Pancreas (tissue), 10 donors: Measurements from ENCODE around the gene KCNJ5. TPM values are rescaled to one million over a fixed set of nuclear protein-coding genes. Genes with fewer than 3 reads are reported as not detected.

Source experiments
- ATAC-seq, 4 donors: fragments of 200-7000 bp; cut with Tn5 transposase; one replicate each; pipeline versions ENCODE4 v1.8.0 to v1.9.1; 2020; ENCODE audit warnings: mild to moderate bottlenecking in 4 of 4, moderate library complexity in 4 of 4
- DNase-seq, 6 donors: peaks; one replicate each; pipeline ENCODE4 v3.0.0-alpha.2; 2020
- FAIRE-seq: peaks from 2 replicates; lab custom pipeline; 2012; peaks lifted over from hg19 to GRCh38; lab: Jason Lieb, UNC
- H3K27ac ChIP-seq, 4 donors: fragments of 200-600 bp; sonication (generic); 1 replicate in 3 of 4; 2 replicates in 1 of 4; pipeline versions ENCODE4 v1.5.0 to v1.8.0; 2020
- H3K27me3 ChIP-seq, 4 donors: fragments of 200-600 bp; one replicate each; pipeline ENCODE4 v1.8.0; 2021
- H3K36me3 ChIP-seq, 3 donors: fragments of 200-600 bp; sonication (generic) in 1 of 3; one replicate each; pipeline versions ENCODE4 v1.5.0 to v1.8.0; 2020 to 2021
- H3K4me1 ChIP-seq, 3 donors: fragments of 200-600 bp; one replicate each; pipeline ENCODE4 v1.8.0; 2021
- H3K4me3 ChIP-seq, 4 donors: fragments of 200-600 bp; sonication (generic) in 2 of 4; one replicate each; pipeline versions ENCODE4 v1.5.0 to v1.8.0; 2020 to 2021
- H3K9me3 ChIP-seq, 4 donors: fragments of 200-600 bp; one replicate each; pipeline ENCODE4 v1.8.0; 2021
- CTCF ChIP-seq, 4 donors: fragments of 200-600 bp; sonication (generic) in 3 of 4; IDR thresholded peaks; one replicate each; pipeline versions ENCODE4 v1.5.0 to v1.8.0; 2021; ENCODE audit warnings: antibody characterized with exemption in 4 of 4
- WGBS, 2 donors: extraction: QIAGEN DNeasy Blood & Tissue Kit; methylation state at CpG; one replicate each; pipeline ENCODE4 v1.1.7; 2013; 5-methylcytosine and 5-hydroxymethylcytosine counted together
- intact Hi-C, 3 donors: fragments of 100-400 bp; cut with DNase I; formaldehyde crosslinking; loops; one replicate each; pipeline versions ENCODE4 v1.11.1 to v1.14.2; 2022
- polyA plus RNA-seq, 2 donors: library from polyadenylated mRNA; stranded (reverse); fragments of 200-250 nt; gene quantifications; one replicate each; pipeline ENCODE4 v1.2.3, GENCODE V29; 2013
- total RNA-seq, 6 donors: library from RNA; stranded (reverse); fragmentation: NEBNext Ultra II Directional in 4 of 6; extraction: Animal tissue kit (Norgen Biotek cat#: 25700) in 4 of 6; gene quantifications; one replicate each; pipeline versions ENCODE4 v1.2.1 to v1.2.4, GENCODE V29; 2021 to 2023
- donor health status: healthy with polysubstance abuse.
- donor health status: DM: no; HTN: no; CAD: no; lungs with moderate emphysema.
- donor health status: DM: no; HTN: no; CAD: no.
- donor health status: control.
- donor health status: control.
- donor health status: Bipolar disorder and iron deficiency.
- donor health status: DM: yes; HTN: yes; CAD: no.
- donor health status: DM: no; HTN: no; CAD: no.
- donor health status: DM: no; HTN: no; CAD: no.
- donor health status: DM: yes; HTN: yes; CAD: no.

Gene KCNJ5
- total and polyA plus RNA-seq, 8 donors, result 1.1 to 17.6 (median 9.5) TPM

GRCh38 chr11:128894685-128895084, 3.5 kb downstream of the KCNJ5 start:
- Histone ChIP-seq H3K4me3 (peak overlapping the region in 1 of 4 donors; percentile 70), H3K27me3 (no peaks in the 10 kb centered on the region), H3K36me3 (no peaks in the 10 kb centered on the region), H3K9me3 (no peaks in the 10 kb centered on the region), H3K27ac (peak overlapping the region; percentile 13 to 83 (median 73)), H3K4me1 (peaks cover 44 to 62% (median 47%) of the 10 kb centered on the region in 3 donors)
- FAIRE-seq (no peak), ATAC-seq (peak; percentile 66 to 82 (median 71)), DNase-seq (peak; percentile 83 to 95 (median 93))
- 6 to 12% methylated on average over 6 of the region's 6 CpGs for WGBS, 2 donors
- no peak for TF ChIP-seq CTCF (IDR thresholded peaks at IDR 0.05)
- intact Hi-C loops, result no loop called here

- no peak for TF ChIP-seq CTCF (IDR thresholded peaks at IDR 0.05)
- no peaks in the 10 kb centered on the region for H3K36me3 ChIP-seq
- ATAC-seq (peak in 2 of 4 donors; percentile 3 to 11), DNase-seq (peak in 3 of 6 donors; percentile 37 to 73 (median 49)), FAIRE-seq (no peak)
- peaks cover 47 to 64% (median 48%) of the 10 kb centered on the region in 3 donors for H3K4me1 ChIP-seq
- H3K27ac ChIP-seq, result peak overlapping the region; percentile 13 to 83 (median 49)
- no peaks in the 10 kb centered on the region for H3K27me3 ChIP-seq
- intact Hi-C loops, result no loop called here
- H3K4me3 ChIP-seq, result peak overlapping the region in 1 of 4 donors; percentile 15
- H3K9me3 ChIP-seq, result no peaks in the 10 kb centered on the region
- WGBS, 2 donors, result 44 to 47% methylated on average over 9 of the region's 9 CpGs
Observed at GRCh38 chr11:128895526-128895925, 4.4 kb downstream of the KCNJ5 start.

GRCh38 chr11:128896356-128896755, 5.2 kb downstream of the KCNJ5 start:
- ATAC-seq (no peak), DNase-seq (no peak), FAIRE-seq (no peak)
- Histone ChIP-seq H3K27me3 (no peaks in the 10 kb centered on the region), H3K36me3 (no peaks in the 10 kb centered on the region), H3K9me3 (no peaks in the 10 kb centered on the region), H3K4me1 (peaks cover 47 to 71% (median 54%) of the 10 kb centered on the region in 3 donors), H3K4me3 (no peak overlapping the region), H3K27ac (peak overlapping the region in 1 of 4 donors; percentile 83)
- no peak for TF ChIP-seq CTCF (IDR thresholded peaks at IDR 0.05)
- WGBS, 2 donors, result 28 to 40% methylated on average over 2 of the region's 2 CpGs
- intact Hi-C loops, result no loop called here

GRCh38 chr11:128897826-128898225, 6.7 kb downstream of the KCNJ5 start:
- H3K36me3 ChIP-seq, result no peaks in the 10 kb centered on the region
- peaks cover 37 to 56% (median 54%) of the 10 kb centered on the region in 3 donors for H3K4me1 ChIP-seq
- no peaks in the 10 kb centered on the region for H3K9me3 ChIP-seq
- H3K27ac ChIP-seq, result peak overlapping the region in 1 of 4 donors; percentile 13
- ATAC-seq (no peak), FAIRE-seq (no peak), DNase-seq (no peak)
- no peaks in the 10 kb centered on the region for H3K27me3 ChIP-seq
- TF ChIP-seq CTCF (IDR thresholded peaks at IDR 0.05), result no peak
- WGBS, 2 donors, result 63 to 78% methylated on average over 1 of the region's 1 CpG
- H3K4me3 ChIP-seq, result no peak overlapping the region
- intact Hi-C loops, result no loop called here

- FAIRE-seq (no peak), ATAC-seq (no peak), DNase-seq (peak in 4 of 6 donors; percentile 41 to 83 (median 53))
- intact Hi-C loops, result no loop called here
- no peaks in the 10 kb centered on the region for H3K27me3 ChIP-seq
- no peak overlapping the region for H3K4me3 ChIP-seq
- H3K9me3 ChIP-seq, result no peaks in the 10 kb centered on the region
- H3K27ac ChIP-seq, result no peak overlapping the region
- H3K36me3 ChIP-seq, result no peaks in the 10 kb centered on the region
- WGBS, 2 donors, result 72 to 77% methylated on average over 13 of the region's 13 CpGs
- H3K4me1 ChIP-seq, result peaks cover 29 to 47% (median 47%) of the 10 kb centered on the region in 3 donors
- TF ChIP-seq CTCF (IDR thresholded peaks at IDR 0.05), result no peak
Observed at GRCh38 chr11:128898580-128899344, 7.6 kb downstream of the KCNJ5 start.
